ENCODE results near the gene SCAMP2. TPM values are rescaled to one million over a fixed set of nuclear protein-coding genes. Genes with fewer than 3 reads are reported as not detected.

Gene SCAMP2
- polyA plus RNA-seq, 1 experiment = 116 TPM

GRCh38 chr15:74831813-74832495 is 41.2 kb downstream of the SCAMP2 start:
- peaks cover 20% of the 10 kb centered on the region for H3K27me3 ChIP-seq (ENCODE audit: control insufficient read depth, insufficient read depth, low read length)
- no peak for TF ChIP-seq CTCF (IDR thresholded peaks at IDR 0.05; ENCODE audit: low read depth, low read length)
- H3K4me3 ChIP-seq (ENCODE audit: low read depth, low read length) = no peak overlapping the region
- no peak for DNase-seq (ENCODE audit: low read depth, low spot score)
- H3K27ac ChIP-seq (ENCODE audit: low read depth, low read length) = no peak overlapping the region
- ChIA-PET POLR2A (no interaction called here), CTCF (interaction anchor here (1.4 kb wide), 1 partner anchor 51 kb away, joined by 5 read pairs; no protein-coding TSS in a partner anchor)
- no peaks in the 10 kb centered on the region; the same call in 1 of the 2 replicates for H3K9me3 ChIP-seq (ENCODE audit: control insufficient read depth, insufficient read depth, low read length)

- H3K27me3 ChIP-seq (ENCODE audit: control insufficient read depth, insufficient read depth, low read length) = peaks cover 26% of the 10 kb centered on the region
- H3K27ac ChIP-seq (ENCODE audit: low read depth, low read length) = no peak overlapping the region
- POLR2A ChIA-PET = interaction anchor here (0.9 kb wide), 1 partner anchor 62 kb away, joined by 3 read pairs; no protein-coding TSS in a partner anchor
- no peaks in the 10 kb centered on the region; the same call in 1 of the 2 replicates for H3K9me3 ChIP-seq (ENCODE audit: control insufficient read depth, insufficient read depth, low read length)
- no peak for DNase-seq (ENCODE audit: low read depth, low spot score)
- H3K4me3 ChIP-seq (ENCODE audit: low read depth, low read length) = no peak overlapping the region
- no peak for TF ChIP-seq CTCF (IDR thresholded peaks at IDR 0.05; ENCODE audit: low read depth, low read length)
- CTCF ChIA-PET = interaction anchor here (0.8 kb wide), 1 partner anchor 12 kb away, joined by 3 read pairs; the partner anchor contains the start of gene ULK3
Measured at GRCh38 chr15:74830868-74831267, 42.3 kb downstream of the SCAMP2 start.

- no peak for TF ChIP-seq CTCF (IDR thresholded peaks at IDR 0.05; ENCODE audit: low read depth, low read length)
- ChIA-PET CTCF (no interaction called here), POLR2A (interaction anchor here (0.9 kb wide), 1 partner anchor 61 kb away, joined by 3 read pairs; no protein-coding TSS in a partner anchor)
- H3K27ac ChIP-seq (ENCODE audit: low read depth, low read length) = no peak overlapping the region
- no peak overlapping the region for H3K4me3 ChIP-seq (ENCODE audit: low read depth, low read length)
- DNase-seq (ENCODE audit: low read depth, low spot score) = no peak
- no peaks in the 10 kb centered on the region; the same call in 1 of the 2 replicates for H3K9me3 ChIP-seq (ENCODE audit: control insufficient read depth, insufficient read depth, low read length)
- peaks cover 35% of the 10 kb centered on the region for H3K27me3 ChIP-seq (ENCODE audit: control insufficient read depth, insufficient read depth, low read length)
Measured at GRCh38 chr15:74829991-74830390, 43.2 kb downstream of the SCAMP2 start.

- Histone ChIP-seq H3K27ac (ENCODE audit: low read depth, low read length) (no peak overlapping the region), H3K27me3 (ENCODE audit: control insufficient read depth, insufficient read depth, low read length) (peaks cover 38% of the 10 kb centered on the region), H3K9me3 (ENCODE audit: control insufficient read depth, insufficient read depth, low read length) (no peaks in the 10 kb centered on the region; the same call in 1 of the 2 replicates), H3K4me3 (ENCODE audit: low read depth, low read length) (no peak overlapping the region)
- no peak for DNase-seq (ENCODE audit: low read depth, low spot score)
- no peak for TF ChIP-seq CTCF (IDR thresholded peaks at IDR 0.05; ENCODE audit: low read depth, low read length)
- ChIA-PET POLR2A (no interaction called here), CTCF (no interaction called here)
Measured at GRCh38 chr15:74829486-74829885, 43.7 kb downstream of the SCAMP2 start.

- CTCF ChIA-PET = no interaction called here
- TF ChIP-seq CTCF (IDR thresholded peaks at IDR 0.05; ENCODE audit: low read depth, low read length) = no peak
- H3K27me3 ChIP-seq (ENCODE audit: control insufficient read depth, insufficient read depth, low read length) = peaks cover 41% of the 10 kb centered on the region
- no peak overlapping the region for H3K4me3 ChIP-seq (ENCODE audit: low read depth, low read length)
- POLR2A ChIA-PET = no interaction called here
- no peaks in the 10 kb centered on the region; the same call in 1 of the 2 replicates for H3K9me3 ChIP-seq (ENCODE audit: control insufficient read depth, insufficient read depth, low read length)
- no peak for DNase-seq (ENCODE audit: low read depth, low spot score)
- no peak overlapping the region for H3K27ac ChIP-seq (ENCODE audit: low read depth, low read length)
Measured at GRCh38 chr15:74828835-74829234, 44.3 kb downstream of the SCAMP2 start.

Measured in AG04450 (cell line).